ENCODE data around the gene SNAI1. TPM values are rescaled to one million over a fixed set of nuclear protein-coding genes. Genes with fewer than 3 reads are reported as not detected.

SNAI1 gene
- total RNA-seq, 3 donors from 2014 or later: 0.78 to 4.5 (median 0.96) TPM

DNA sequence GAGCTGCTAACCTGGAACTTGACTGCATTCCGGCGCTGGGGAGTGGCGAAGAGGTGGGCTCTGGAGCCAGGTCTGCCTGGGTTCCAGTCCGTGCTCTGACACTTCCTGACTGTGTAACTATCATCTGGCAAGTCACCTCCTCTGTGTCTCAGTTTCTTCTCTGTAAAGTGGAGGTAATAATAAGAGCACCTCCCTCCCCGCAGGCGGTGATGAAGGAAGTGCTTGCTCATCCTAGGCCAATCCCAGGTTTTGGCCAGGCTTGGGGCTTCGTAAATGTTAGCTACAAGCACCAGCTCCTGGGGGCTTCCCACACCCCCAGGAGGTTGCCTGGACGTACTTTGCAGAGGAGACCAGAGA, 32.8 kb downstream of the SNAI1 start:
- DNase-seq (no peak), ATAC-seq (no peak)
- Histone ChIP-seq H3K9me3 (no peaks in the 10 kb centered on the region), H3K4me1 (ENCODE audit: low read depth) (no peaks in the 10 kb centered on the region), H3K4me3 (no peak overlapping the region), H3K36me3 (ENCODE audit: low read depth) (no peaks in the 10 kb centered on the region)
- intact Hi-C loops (cut with DNase I, micrococcal nuclease): no loop called here
- TF ChIP-seq CTCF (IDR thresholded peaks at IDR 0.05): no peak

DNA sequence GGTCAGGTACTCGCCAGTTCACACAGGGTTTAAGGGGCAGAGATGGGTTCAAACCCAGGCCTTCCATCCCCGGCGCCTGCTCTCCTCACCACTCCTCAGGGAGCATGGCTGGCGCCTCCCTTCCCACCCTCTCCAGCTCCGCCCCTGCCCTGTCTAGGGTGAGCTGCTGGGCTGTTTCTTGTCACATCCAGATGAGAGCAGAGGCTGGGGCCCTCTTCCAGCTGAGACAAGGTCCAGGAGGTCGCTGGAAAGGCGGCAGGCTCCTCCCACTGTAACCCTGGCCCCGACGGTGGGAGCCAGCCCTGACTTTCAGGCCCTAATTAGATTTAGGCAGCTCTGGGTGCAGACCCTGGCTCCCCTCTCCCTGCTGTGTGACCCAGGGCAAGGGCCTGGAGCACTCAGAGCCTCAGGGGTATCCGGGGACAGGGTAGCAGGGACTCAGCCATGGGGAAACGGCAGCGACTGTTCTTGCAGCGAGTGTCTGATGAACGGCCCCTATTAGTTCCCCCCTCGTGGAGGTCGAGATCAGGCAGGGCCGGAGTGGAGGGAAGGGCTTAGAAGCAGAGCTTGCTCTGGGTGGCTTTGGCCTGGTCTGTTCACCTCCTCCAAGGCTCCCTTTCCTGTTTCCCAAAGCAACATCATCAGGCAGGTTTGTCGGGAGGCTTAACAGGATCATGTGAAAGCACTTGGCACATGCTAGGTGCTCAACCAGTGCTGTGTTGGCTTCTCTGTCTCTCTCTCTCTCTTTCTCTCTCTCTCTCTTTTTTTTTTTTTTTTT, 33.4 kb downstream of the SNAI1 start:
- intact Hi-C loops (cut with DNase I, micrococcal nuclease): no loop called here
- DNase-seq (no peak), ATAC-seq (no peak)
- Histone ChIP-seq H3K36me3 (ENCODE audit: low read depth) (no peaks in the 10 kb centered on the region), H3K4me3 (no peak overlapping the region), H3K4me1 (ENCODE audit: low read depth) (no peaks in the 10 kb centered on the region), H3K9me3 (no peaks in the 10 kb centered on the region)
- no peak for TF ChIP-seq CTCF (IDR thresholded peaks at IDR 0.05)

DNA sequence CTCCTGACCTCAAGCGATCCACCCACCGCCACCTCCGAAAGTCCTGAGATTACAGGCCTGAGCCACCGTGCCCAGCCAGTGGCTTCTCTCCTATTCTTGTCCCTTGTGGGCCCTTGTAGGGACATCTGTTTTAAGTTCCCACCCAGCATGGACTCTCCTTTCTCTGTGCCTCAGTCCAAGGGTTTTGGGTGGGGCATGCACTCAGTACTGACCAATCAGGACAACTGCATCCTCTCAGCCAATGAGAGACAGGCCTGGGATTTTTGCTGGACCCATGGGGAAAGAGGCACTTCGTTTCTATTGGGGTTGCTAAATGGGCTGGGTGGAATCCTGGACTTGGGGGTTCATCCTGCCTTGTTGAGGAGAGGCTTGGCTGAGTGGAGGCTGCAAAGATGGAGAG, 34.4 kb downstream of the SNAI1 start:
- no peaks in the 10 kb centered on the region for H3K36me3 ChIP-seq (ENCODE audit: low read depth)
- H3K4me1 ChIP-seq (ENCODE audit: low read depth): no peaks in the 10 kb centered on the region
- no peak overlapping the region for H3K4me3 ChIP-seq
- ATAC-seq: no peak
- no peaks in the 10 kb centered on the region for H3K9me3 ChIP-seq
- no peak for TF ChIP-seq CTCF (IDR thresholded peaks at IDR 0.05)
- intact Hi-C loops (cut with DNase I, micrococcal nuclease): no loop called here
- no peak for DNase-seq

- Histone ChIP-seq H3K4me1 (ENCODE audit: low read depth) (no peaks in the 10 kb centered on the region), H3K9me3 (no peaks in the 10 kb centered on the region), H3K4me3 (no peak overlapping the region), H3K36me3 (ENCODE audit: low read depth) (no peaks in the 10 kb centered on the region)
- intact Hi-C loops (cut with DNase I, micrococcal nuclease): no loop called here
- DNase-seq (no peak), ATAC-seq (no peak)
- no peak for TF ChIP-seq CTCF (IDR thresholded peaks at IDR 0.05)
Observed at GRCh38 chr20:50017576-50018248, 34.9 kb downstream of the SNAI1 start.

DNA sequence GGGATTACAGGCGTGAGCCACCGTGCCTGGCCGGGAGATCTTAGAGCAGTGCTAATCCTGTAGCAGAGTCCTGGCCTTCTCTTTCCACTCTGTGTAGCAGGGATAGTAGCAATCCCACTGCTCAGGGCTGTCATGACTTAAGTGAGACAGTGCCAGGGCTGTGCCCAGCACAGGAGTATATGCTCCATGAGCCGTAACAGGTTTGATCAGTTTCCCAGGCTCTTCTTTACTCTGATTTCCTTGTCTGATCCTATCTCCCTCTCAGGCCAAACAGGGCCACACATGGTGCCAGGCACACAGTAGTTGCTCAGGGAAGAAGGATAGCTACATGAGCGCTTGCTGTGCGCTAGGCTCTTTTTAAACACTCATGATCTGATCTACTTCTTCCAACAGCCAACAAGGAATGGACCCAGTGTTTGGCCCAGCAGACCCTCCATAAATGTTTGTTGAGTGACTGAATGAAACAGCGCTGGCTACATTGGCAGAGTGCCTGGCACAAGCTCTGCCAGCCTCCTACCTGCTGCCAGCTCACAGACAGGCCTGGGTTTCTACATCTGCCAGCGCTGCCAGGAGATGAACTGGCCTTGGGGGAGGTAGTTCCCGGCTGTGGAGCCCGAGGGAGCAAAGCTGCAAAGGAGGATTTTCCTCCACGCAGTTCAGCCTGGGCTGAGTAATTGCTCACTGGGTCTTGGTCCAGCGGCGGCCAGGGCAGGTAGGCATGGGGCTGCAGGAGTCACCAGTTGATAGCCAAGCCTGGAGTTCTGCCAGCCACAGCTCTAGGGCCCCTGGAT, 36.9 kb downstream of the SNAI1 start:
- DNase-seq: no peak
- Histone ChIP-seq H3K4me1 (ENCODE audit: low read depth) (no peaks in the 10 kb centered on the region), H3K36me3 (ENCODE audit: low read depth) (no peaks in the 10 kb centered on the region), H3K4me3 (no peak overlapping the region), H3K9me3 (no peaks in the 10 kb centered on the region)
- TF ChIP-seq CTCF (IDR thresholded peaks at IDR 0.05): no peak
- intact Hi-C loops (cut with DNase I, micrococcal nuclease): no loop called here
- ATAC-seq: no peak
